Progenitor cell of endocrine pancreas (in vitro differentiated cells): Measurements from ENCODE around the gene CDC42EP5. TPM values are rescaled to one million over a fixed set of nuclear protein-coding genes. Genes with fewer than 3 reads are reported as not detected.
"Not testable (repeated sequence)": the region's sequence is repeated elsewhere in the genome, so short reads cannot be mapped to it uniquely, and the experiment has no call there.

Experiments
- DNase-seq: peaks from one replicate; pipeline ENCODE4 v3.0.0; 2021; ENCODE audit warnings: low spot score; ENCODE audit not compliant: unreplicated experiment
- H3K27ac Mint-ChIP-seq: 2 replicates; pipeline ENCODE4 v1.8.0; 2021; ENCODE audit warnings: mild to moderate bottlenecking, moderate library complexity, mixed read lengths
- H3K27me3 Mint-ChIP-seq: 2 replicates; pipeline ENCODE4 v1.8.0; 2021; ENCODE audit warnings: mixed read lengths
- H3K36me3 Mint-ChIP-seq: 2 replicates; pipeline ENCODE4 v1.8.0; 2022; ENCODE audit warnings: mixed read lengths; ENCODE audit not compliant: insufficient read depth
- H3K4me1 Mint-ChIP-seq: 2 replicates; pipeline ENCODE4 v1.8.0; 2021; ENCODE audit warnings: low read depth, mixed read lengths
- H3K4me3 Mint-ChIP-seq: 2 replicates; pipeline ENCODE4 v1.8.0; 2021; ENCODE audit warnings: low read depth, mild to moderate bottlenecking, moderate library complexity, mixed read lengths
- H3K9me3 Mint-ChIP-seq: 2 replicates; pipeline ENCODE4 v1.8.0; 2021; ENCODE audit warnings: low read depth, mixed read lengths
- total RNA-seq: library from RNA; stranded (reverse); gene quantifications from 2 replicates; pipeline ENCODE4 v1.2.1, GENCODE V29; 2021
- TF ChIP-seq, protein P1 (sequence below): fragments of 200-600 bp; sonication (generic); IDR thresholded peaks from one replicate; pipeline ENCODE4 v1.5.0; 2021; ENCODE audit warnings: antibody characterized with exemption, mild to moderate bottlenecking; ENCODE audit not compliant: unreplicated experiment

CDC42EP5 gene
- total RNA-seq, 1 donor from 2014 or later, result 2.1 TPM

- no peak overlapping the region for H3K4me3 Mint-ChIP-seq
These were observed 836 bp upstream of the CDC42EP5 start for GRCh38 chr19:54473892-54474372.

DNA sequence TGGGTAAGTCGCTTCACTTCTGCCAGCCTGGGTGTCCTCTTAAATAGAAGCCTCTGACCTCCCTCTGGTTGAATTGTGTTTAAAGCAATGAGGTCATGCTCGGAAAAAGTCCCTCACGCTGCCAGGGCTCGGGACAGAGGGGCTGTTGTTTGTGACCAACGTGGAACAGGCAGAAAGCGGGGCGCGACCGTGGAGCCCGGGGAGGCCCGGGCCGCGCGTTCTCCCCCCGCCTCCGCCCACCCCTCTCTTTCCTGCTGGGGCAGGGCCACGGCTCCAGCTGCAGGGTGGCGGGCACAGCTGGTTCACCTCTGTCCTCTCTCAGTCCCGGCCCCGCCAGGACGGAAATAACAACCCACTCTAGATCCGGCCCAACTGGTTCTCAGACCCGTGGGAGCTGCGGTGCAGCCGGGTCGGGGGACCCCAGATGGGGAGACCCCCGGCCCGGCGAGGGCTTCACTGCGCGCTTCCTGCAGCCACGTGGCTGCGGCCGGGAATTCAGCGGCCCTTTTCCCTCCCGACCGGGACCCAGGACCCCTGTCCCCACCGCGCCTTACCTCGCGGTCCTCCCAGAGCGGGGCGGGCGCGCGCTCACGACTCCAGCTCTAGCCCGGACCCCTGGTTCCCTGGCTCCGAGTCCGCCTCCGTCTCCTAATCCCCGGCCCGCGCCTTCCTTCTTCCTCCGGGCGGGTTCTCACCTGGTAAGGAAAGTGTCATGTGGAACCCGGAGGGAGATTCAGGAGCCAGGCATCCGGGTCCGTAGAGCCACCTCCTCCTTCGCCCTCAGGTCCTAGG is 1.9 kb downstream of the CDC42EP5 start:
- Mint-ChIP-seq H3K4me1 (peaks cover 4% of the 10 kb centered on the region), H3K27me3 (peaks cover 55% of the 10 kb centered on the region), H3K9me3 (no peaks in the 10 kb centered on the region), H3K27ac (no peak overlapping the region), H3K4me3 (no peak overlapping the region), H3K36me3 (no peaks in the 10 kb centered on the region)
- TF ChIP-seq, protein P1, sequence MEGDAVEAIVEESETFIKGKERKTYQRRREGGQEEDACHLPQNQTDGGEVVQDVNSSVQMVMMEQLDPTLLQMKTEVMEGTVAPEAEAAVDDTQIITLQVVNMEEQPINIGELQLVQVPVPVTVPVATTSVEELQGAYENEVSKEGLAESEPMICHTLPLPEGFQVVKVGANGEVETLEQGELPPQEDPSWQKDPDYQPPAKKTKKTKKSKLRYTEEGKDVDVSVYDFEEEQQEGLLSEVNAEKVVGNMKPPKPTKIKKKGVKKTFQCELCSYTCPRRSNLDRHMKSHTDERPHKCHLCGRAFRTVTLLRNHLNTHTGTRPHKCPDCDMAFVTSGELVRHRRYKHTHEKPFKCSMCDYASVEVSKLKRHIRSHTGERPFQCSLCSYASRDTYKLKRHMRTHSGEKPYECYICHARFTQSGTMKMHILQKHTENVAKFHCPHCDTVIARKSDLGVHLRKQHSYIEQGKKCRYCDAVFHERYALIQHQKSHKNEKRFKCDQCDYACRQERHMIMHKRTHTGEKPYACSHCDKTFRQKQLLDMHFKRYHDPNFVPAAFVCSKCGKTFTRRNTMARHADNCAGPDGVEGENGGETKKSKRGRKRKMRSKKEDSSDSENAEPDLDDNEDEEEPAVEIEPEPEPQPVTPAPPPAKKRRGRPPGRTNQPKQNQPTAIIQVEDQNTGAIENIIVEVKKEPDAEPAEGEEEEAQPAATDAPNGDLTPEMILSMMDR, result no peak
- no peak for DNase-seq

More at GRCh38 chr19:54473892-54474372, 836 bp upstream of the CDC42EP5 start:
- DNase-seq, result no peak
- TF ChIP-seq, protein P1, result no peak
- Mint-ChIP-seq H3K4me1 (peaks cover 4% of the 10 kb centered on the region), H3K27me3 (peaks cover 53% of the 10 kb centered on the region), H3K9me3 (no peaks in the 10 kb centered on the region), H3K36me3 (no peaks in the 10 kb centered on the region), H3K27ac (no peak overlapping the region)

DNA sequence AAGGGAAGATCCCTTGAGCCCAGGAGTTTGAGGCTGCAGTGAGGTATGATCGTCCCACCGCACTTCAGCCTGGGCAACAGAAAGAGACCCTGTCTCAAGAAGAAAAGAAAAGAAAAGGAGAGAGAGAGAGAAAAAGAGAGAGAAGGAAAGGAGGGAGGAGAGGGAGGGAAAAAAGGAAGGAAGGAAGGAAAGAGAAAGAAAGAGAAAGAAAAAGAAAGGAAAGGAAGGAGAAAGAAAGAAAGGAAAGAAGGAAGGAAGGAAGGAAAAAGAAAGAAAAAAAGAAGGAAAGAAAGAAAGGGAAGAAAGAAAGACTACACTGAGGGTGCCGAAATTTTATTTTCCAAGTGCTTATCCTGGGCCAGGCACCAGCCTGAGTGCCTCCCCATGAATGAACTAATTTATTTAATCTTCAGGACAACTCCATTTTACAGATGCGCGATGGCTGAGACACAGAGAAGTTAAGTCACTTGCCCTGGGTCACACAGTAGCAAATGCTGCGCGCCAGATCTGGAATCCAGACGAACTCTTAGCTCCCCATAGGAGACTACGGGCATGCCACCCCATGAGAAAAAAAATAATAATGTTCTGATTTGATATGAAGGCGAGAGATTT is 2.7 kb downstream of the CDC42EP5 start:
- H3K4me3 Mint-ChIP-seq, result peak overlapping the region; percentile 19
- H3K4me1 Mint-ChIP-seq, result peaks cover 4% of the 10 kb centered on the region
- TF ChIP-seq, protein P1, result no peak
- H3K27me3 Mint-ChIP-seq, result peaks cover 61% of the 10 kb centered on the region
- no peaks in the 10 kb centered on the region for H3K9me3 Mint-ChIP-seq
- H3K27ac Mint-ChIP-seq, result peak overlapping the region; percentile 76
- no peak for DNase-seq
- H3K36me3 Mint-ChIP-seq, result no peaks in the 10 kb centered on the region

GRCh38 chr19:54469496-54469934 is 3.6 kb downstream of the CDC42EP5 start:
- Mint-ChIP-seq H3K4me3 (no peak overlapping the region), H3K4me1 (peaks cover 4% of the 10 kb centered on the region), H3K27me3 (peaks cover 56% of the 10 kb centered on the region), H3K36me3 (no peaks in the 10 kb centered on the region), H3K9me3 (no peaks in the 10 kb centered on the region), H3K27ac (no peak overlapping the region)
- no peak for DNase-seq
- TF ChIP-seq, protein P1, result no peak

- not testable (repeated sequence) for H3K4me3 Mint-ChIP-seq, H3K36me3 Mint-ChIP-seq, H3K27ac Mint-ChIP-seq, DNase-seq, H3K9me3 Mint-ChIP-seq, H3K4me1 Mint-ChIP-seq
- peaks cover 51% of the 10 kb centered on the region for H3K27me3 Mint-ChIP-seq
These were observed 7.0 kb downstream of the CDC42EP5 start for GRCh38 chr19:54466110-54466480.
